Fibroblast of lung (primary cell): ENCODE results near the gene CLIC6.

Source experiments
- CTCF ChIP-seq, 2 donors: IDR thresholded peaks in 1 of 2; conservative IDR thresholded peaks in 1 of 2; 1 replicate in 1 of 2; 2 replicates in 1 of 2; pipeline ENCODE4 v1.5.1; 2011 to 2012; ENCODE audit warnings: low read length in 2 of 2, control low read depth in 1 of 2, inconsistent platforms in 1 of 2, low read depth in 1 of 2, mild to moderate bottlenecking in 1 of 2
- EZH2 ChIP-seq: IDR thresholded peaks from 2 replicates; pipeline ENCODE4 v1.5.1; 2012; ENCODE audit warnings: low read length, control low read depth, mild to moderate bottlenecking; ENCODE audit errors: missing control alignments

- TF ChIP-seq CTCF (conservative IDR thresholded peaks at IDR 0.05 in 1 of 2, IDR thresholded peaks at IDR 0.05 in 1 of 2; ENCODE audit: low read depth in 1 of 2, low read length in 2 of 2): no peak
- no peak for TF ChIP-seq EZH2
These were observed 67.5 kb downstream of the CLIC6 start for GRCh38 chr21:34736116-34736874.
